IPS-18a (cell line): ENCODE results near the gene RNF224.

Experiments used
- H3K27ac ChIP-seq: one replicate; pipeline ENCODE4 v1.5.1; 2013; ENCODE audit warnings: low read length
- H3K27me3 ChIP-seq: one replicate; pipeline ENCODE4 v1.6.1; 2013; ENCODE audit warnings: mild to moderate bottlenecking, low read length; ENCODE audit not compliant: control insufficient read depth, insufficient read depth
- H3K36me3 ChIP-seq: one replicate; pipeline ENCODE4 v1.6.1; 2013; ENCODE audit warnings: low read depth, low read length; ENCODE audit not compliant: control insufficient read depth
- H3K4me1 ChIP-seq: one replicate; pipeline ENCODE4 v1.6.1; 2013; ENCODE audit warnings: low read depth, low read length; ENCODE audit not compliant: control insufficient read depth
- H3K4me3 ChIP-seq: one replicate; pipeline ENCODE4 v1.5.1; 2013; ENCODE audit warnings: low read length
- H3K9ac ChIP-seq: one replicate; pipeline ENCODE4 v1.6.1; 2013; ENCODE audit warnings: mild to moderate bottlenecking, low read length, moderate library complexity
- H3K9me3 ChIP-seq: one replicate; pipeline ENCODE4 v1.6.1; 2013; ENCODE audit warnings: low read depth, low read length; ENCODE audit not compliant: control insufficient read depth

Gene RNF224

DNA sequence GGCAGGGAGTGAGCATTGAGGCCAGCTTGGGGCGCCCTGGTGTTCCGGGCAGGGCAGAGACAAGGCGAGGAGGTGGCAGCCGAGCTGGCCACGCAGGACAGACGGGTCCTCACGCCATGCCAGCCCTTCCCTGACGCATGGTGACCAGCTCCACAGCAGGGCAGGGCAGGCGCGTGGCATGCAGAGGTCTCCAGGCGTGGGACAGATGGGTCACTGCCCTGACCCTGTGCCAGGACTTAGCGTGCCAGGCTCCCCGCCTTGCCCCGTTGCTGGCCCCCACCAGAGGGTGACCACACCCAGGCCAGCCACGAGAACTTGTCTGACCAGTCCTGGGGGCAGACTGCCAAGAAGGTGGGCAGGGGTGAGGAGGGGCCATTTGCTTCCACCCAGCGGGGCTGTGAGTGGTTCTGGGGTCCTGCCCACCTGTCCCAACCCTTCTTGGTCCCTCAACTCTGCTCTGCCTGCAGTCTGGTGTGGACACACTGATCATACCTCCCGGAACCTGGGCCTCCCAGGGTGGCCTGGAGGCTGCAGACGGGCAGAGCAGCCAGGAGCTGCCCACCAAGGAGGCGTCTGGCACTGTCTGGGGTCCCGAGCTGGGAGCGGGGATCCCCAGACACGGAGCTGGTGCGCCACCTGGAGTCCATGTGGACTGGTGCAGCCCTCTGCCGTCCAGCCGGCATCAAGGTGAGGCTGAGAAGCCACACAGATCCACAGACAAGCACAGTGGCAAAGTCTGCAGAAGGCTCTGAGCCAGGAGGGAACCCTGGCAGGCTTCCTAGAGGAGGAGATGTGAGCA, at the start of gene RNF224:
TSS of gene RNF224 (plus strand) at position 449 of the 799 bp plus-strand sequence. CDS start 834 bp downstream, outside the sequence.
- Histone ChIP-seq H3K9ac (no peak within 1 kb of the TSS), H3K36me3 (no peaks in the 10 kb centered on the region), H3K9me3 (no peaks in the 10 kb centered on the region), H3K4me3 (no peak within 1 kb of the TSS), H3K27me3 (peaks cover 8% of the 10 kb centered on the region), H3K4me1 (no peaks in the 10 kb centered on the region), H3K27ac (no peak within 1 kb of the TSS)

DNA sequence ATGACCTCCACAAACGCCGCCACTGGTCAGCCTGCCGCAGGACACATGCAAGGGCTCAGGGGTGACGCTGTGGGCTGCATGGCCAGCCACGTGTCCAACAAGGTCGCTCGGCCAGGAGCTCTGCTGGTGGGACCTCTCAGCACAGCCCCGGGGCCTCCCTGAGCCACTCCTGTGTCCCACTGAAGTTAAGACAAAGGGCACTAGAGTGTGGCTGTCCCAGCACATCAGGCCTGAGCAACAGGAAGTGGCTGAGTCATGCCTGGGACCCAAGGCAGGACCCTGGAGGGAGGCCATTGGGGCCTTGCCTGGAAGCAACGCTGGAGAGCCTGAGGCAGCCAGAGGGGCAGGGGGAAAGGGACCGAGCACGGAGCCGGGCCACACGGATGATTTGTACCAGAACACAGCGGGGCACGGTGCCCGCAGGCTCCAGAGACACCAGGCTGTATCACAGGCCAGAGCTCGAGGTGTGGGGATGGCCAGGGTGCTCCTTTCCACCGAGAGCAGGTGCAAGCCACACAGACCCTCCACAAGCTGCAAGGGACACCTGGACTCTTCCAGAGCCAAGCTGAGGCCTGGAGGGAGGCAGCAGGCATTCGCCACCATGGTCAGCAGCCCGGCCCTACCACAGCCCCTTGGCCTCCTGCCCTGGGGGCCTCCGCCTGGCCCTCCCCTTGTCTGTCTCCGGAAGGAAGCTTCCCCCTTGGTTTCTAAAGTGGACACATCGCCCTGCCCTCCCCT, 48.9 kb upstream of the RNF224 start:
- Histone ChIP-seq H3K27me3 (peaks cover 28% of the 10 kb centered on the region), H3K9me3 (no peaks in the 10 kb centered on the region), H3K36me3 (peaks cover 14% of the 10 kb centered on the region), H3K4me1 (no peaks in the 10 kb centered on the region), H3K27ac (no peak overlapping the region), H3K9ac (no peak overlapping the region), H3K4me3 (no peak overlapping the region)

DNA sequence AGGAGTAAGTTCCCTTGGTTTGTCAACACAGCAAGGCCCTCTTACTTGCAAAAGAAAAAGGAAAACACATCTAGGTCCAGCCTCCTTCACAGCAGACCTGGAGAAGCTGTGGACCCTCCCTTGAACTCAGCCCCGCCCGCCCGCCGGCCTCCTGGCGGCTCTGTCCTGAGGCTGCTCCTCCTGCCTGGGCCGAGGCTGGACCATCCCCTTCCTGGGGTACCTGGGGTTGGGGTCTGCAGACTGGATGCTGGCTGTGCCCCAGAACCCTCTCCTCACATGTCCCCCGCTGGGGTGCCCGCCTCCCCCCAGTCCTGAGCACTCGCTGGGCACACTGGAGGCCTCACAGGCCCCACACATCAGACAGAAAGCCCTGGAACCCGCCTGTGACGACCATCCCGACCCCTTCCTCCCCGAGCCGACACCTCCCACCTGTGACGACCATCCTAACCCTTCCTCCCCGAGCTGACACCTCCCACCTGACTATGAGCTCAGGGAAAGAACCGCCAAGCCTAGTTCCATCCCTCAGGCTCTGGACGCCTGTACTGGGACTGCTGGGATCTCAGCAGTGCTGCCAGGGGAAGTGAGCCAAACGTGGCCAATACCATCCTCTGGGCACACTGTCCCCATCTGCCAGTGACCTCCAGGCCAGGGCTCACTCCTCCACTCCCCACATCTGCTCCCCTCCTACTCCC, 48.2 kb upstream of the RNF224 start:
- no peaks in the 10 kb centered on the region for H3K4me1 ChIP-seq
- H3K36me3 ChIP-seq = peaks cover 19% of the 10 kb centered on the region
- H3K27ac ChIP-seq = no peak overlapping the region
- peaks cover 21% of the 10 kb centered on the region for H3K27me3 ChIP-seq
- H3K9ac ChIP-seq = no peak overlapping the region
- no peak overlapping the region for H3K4me3 ChIP-seq
- H3K9me3 ChIP-seq = no peaks in the 10 kb centered on the region

GRCh38 chr9:137179761-137180160, 47.5 kb upstream of the RNF224 start:
- peaks cover 16% of the 10 kb centered on the region for H3K27me3 ChIP-seq
- no peak overlapping the region for H3K27ac ChIP-seq
- no peaks in the 10 kb centered on the region for H3K9me3 ChIP-seq
- H3K36me3 ChIP-seq = peaks cover 19% of the 10 kb centered on the region
- H3K4me3 ChIP-seq = no peak overlapping the region
- H3K4me1 ChIP-seq = no peaks in the 10 kb centered on the region
- H3K9ac ChIP-seq = no peak overlapping the region

DNA sequence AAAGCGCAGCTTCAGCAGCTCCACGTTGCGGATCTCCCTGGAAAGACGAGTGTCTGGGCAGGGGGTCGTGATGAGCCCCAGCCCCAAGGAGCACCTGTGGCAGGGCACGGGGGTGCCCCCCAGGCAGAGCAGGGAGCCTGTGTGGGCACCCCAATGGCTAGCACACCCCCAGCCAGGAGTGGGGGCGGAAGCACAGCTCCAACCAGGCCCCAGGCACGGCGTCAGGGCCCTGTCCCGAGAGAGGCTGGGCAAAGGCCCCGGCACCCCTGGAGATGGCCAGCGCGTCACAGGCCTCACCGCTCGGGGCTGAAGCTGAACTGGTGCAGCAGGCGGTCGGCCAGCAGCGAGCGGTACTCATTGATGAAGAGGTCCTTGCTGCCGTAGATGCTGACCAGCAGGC, 46.8 kb upstream of the RNF224 start:
- H3K36me3 ChIP-seq = peaks cover 19% of the 10 kb centered on the region
- H3K4me3 ChIP-seq = no peak overlapping the region
- no peak overlapping the region for H3K27ac ChIP-seq
- H3K27me3 ChIP-seq = peaks cover 10% of the 10 kb centered on the region
- no peak overlapping the region for H3K9ac ChIP-seq
- H3K4me1 ChIP-seq = no peaks in the 10 kb centered on the region
- H3K9me3 ChIP-seq = no peaks in the 10 kb centered on the region

GRCh38 chr9:137181680-137182079, 45.6 kb upstream of the RNF224 start:
- Histone ChIP-seq H3K4me1 (no peaks in the 10 kb centered on the region), H3K9me3 (no peaks in the 10 kb centered on the region), H3K36me3 (peaks cover 22% of the 10 kb centered on the region), H3K27me3 (no peaks in the 10 kb centered on the region), H3K27ac (no peak overlapping the region), H3K9ac (no peak overlapping the region), H3K4me3 (no peak overlapping the region)

DNA sequence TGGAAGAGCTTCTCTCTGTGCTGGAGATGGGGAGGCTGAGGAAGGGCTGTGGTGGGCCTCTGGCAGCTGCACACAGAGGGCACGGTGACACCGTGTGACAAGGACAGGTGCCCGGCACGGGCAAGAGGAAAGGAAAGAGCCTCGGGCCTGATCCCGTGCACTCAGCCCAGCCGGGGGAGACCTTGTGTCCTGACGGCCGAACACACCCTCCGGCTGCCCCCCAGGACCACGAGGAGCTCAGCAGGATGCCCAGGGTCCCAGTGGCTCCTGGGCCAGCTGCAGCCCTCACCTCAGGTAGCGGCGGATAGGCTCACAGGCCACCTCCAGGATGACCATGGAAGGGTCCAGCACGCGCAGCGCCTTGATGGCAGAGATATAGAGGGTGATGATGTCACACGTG, 44.5 kb upstream of the RNF224 start:
- Histone ChIP-seq H3K4me3 (no peak overlapping the region), H3K27me3 (no peaks in the 10 kb centered on the region), H3K9me3 (no peaks in the 10 kb centered on the region), H3K27ac (no peak overlapping the region), H3K36me3 (peaks cover 22% of the 10 kb centered on the region), H3K9ac (no peak overlapping the region), H3K4me1 (peaks cover 4% of the 10 kb centered on the region)

DNA sequence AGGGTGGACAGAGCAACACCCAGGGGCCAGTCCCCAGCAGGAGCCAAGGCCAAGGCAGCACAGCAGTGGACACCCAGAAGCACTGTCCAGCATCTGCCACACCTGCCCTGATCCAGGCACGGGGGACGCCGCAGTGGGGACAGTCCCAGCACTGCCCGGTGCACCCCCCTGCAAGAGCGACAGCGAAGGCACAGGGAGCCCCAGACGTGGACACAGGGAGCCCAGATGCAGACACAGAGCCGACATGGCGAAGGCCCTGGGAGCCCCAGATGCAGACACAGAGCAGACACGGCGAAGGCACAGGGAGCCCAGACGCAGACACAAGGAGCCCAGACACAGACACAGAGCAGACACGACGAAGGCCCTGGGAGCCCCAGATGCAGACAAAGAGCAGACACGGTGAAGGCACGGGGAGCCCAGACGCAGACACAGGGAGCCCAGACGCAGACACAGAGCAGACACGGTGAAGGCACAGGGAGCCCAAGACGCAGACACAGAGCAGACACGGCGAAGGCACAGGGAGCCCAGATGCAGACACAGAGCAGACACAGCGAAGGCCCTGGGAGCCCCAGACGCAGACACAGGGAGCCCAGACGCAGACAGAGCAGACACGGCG, 43.2 kb upstream of the RNF224 start:
- Histone ChIP-seq H3K9me3 (no peaks in the 10 kb centered on the region), H3K9ac (no peak overlapping the region), H3K4me3 (no peak overlapping the region), H3K36me3 (peaks cover 22% of the 10 kb centered on the region), H3K4me1 (peaks cover 4% of the 10 kb centered on the region), H3K27ac (no peak overlapping the region), H3K27me3 (no peaks in the 10 kb centered on the region)

DNA sequence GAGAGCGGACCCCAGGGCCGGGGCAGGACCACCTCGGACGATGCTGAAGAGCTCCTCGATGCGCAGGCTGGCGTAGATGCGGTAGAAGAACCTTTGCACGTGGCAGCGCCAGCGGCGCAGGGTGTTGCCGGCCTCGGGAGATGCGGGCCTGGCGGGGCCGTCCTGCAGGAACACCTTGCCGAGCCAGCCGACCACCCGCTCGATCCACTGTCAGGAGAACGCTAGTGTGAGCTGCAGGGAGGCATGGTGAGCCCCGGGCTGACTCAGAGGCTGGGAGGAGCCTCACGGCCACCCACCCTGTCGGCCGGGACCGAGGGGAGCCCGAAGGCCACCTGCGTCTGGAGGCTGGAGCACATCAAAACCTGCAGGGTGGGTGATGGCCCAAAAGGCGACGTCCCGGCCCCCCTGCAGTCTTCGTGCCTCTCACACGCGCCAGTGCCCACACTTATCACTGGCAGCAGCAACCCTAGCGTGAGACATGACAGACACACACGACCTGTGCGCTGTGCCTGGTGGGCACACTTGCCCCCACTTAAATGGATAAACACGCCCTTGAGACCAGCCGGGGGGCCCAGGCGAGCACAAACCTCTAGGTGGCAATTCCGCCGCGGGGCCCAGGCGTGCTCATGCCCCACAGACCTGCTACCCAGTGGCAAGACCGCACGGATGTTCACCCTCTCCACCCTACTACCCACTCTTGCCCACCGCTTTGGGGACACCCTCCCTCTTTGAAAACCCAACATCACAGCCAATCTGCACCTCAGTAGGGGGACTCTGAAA, 42.2 kb upstream of the RNF224 start:
- Histone ChIP-seq H3K36me3 (peaks cover 19% of the 10 kb centered on the region), H3K4me1 (peaks cover 9% of the 10 kb centered on the region), H3K27ac (no peak overlapping the region), H3K4me3 (no peak overlapping the region), H3K27me3 (no peaks in the 10 kb centered on the region), H3K9ac (no peak overlapping the region), H3K9me3 (no peaks in the 10 kb centered on the region)

- Histone ChIP-seq H3K27me3 (no peaks in the 10 kb centered on the region), H3K36me3 (peaks cover 16% of the 10 kb centered on the region), H3K4me1 (peaks cover 9% of the 10 kb centered on the region), H3K4me3 (no peak overlapping the region), H3K9me3 (no peaks in the 10 kb centered on the region), H3K27ac (no peak overlapping the region), H3K9ac (no peak overlapping the region)
Measured at GRCh38 chr9:137185921-137186320, 41.4 kb upstream of the RNF224 start.

- Histone ChIP-seq H3K9ac (no peak overlapping the region), H3K36me3 (peaks cover 16% of the 10 kb centered on the region), H3K27ac (no peak overlapping the region), H3K4me1 (peaks cover 9% of the 10 kb centered on the region), H3K4me3 (no peak overlapping the region), H3K27me3 (no peaks in the 10 kb centered on the region), H3K9me3 (no peaks in the 10 kb centered on the region)
Measured at GRCh38 chr9:137186385-137186784, 40.9 kb upstream of the RNF224 start.
